ENCODE results near the gene TESMIN.

- TF ChIP-seq MAX (CRISPR knock-in tag; IDR thresholded peaks at IDR 0.05) (no peak), USF2 (CRISPR knock-in tag; IDR thresholded peaks at IDR 0.05) (no peak), ETV6 (CRISPR knock-in tag; IDR thresholded peaks at IDR 0.05) (no peak)
- TF ChIP-seq, protein P1, sequence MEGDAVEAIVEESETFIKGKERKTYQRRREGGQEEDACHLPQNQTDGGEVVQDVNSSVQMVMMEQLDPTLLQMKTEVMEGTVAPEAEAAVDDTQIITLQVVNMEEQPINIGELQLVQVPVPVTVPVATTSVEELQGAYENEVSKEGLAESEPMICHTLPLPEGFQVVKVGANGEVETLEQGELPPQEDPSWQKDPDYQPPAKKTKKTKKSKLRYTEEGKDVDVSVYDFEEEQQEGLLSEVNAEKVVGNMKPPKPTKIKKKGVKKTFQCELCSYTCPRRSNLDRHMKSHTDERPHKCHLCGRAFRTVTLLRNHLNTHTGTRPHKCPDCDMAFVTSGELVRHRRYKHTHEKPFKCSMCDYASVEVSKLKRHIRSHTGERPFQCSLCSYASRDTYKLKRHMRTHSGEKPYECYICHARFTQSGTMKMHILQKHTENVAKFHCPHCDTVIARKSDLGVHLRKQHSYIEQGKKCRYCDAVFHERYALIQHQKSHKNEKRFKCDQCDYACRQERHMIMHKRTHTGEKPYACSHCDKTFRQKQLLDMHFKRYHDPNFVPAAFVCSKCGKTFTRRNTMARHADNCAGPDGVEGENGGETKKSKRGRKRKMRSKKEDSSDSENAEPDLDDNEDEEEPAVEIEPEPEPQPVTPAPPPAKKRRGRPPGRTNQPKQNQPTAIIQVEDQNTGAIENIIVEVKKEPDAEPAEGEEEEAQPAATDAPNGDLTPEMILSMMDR (IDR thresholded peaks at IDR 0.05): no peak
These were observed 87.8 kb downstream of the TESMIN start for GRCh38 chr11:68663482-68664010.
